ENCODE data around the gene UNKL.
A peak's percentile ranks its signal among the peaks of the same experiment; 100 is the strongest.

UNKL gene

DNA sequence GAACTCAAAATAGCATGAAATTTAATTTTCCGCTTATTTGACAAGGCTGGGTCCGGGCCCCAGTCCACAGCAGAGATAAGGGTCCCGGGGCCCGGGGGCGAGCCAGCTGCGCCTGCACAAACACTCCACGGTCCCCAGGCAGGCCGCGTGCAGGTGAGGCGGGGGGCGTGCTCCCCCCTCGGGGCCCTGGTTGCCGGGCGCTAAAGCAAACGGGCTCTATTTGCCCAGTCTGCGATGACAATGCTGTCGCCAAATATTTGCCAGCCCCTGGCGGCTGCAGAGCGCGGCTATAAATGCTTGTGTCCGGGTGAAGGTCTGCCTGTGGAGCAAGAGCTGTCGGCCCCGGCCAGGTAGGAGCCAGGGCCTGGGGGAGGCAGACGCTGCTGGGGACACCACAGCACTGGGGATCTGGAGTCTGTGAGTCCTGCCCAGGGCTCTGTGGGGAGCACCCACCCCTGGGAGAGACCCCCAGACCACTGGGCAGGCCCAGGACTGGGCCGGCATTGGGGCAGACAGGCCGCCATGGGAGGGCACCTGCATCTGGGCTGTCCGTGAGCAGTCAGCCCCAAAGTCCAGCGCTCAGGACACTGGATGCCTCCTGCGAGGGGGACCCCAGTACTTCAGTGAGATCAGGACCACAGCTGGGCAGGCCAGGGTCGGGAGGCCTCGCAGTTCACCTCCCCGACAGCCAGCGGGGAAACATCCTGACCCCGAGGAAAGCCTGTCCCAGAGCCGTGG lies 16.4 kb upstream of the UNKL start, which contains the start of gene PERCC1:
Gene PERCC1 (plus strand): TSS at position 320 of the 738 bp plus-strand sequence. CDS start 1,516 bp downstream, outside the sequence.
- no peak for DNase-seq

DNA sequence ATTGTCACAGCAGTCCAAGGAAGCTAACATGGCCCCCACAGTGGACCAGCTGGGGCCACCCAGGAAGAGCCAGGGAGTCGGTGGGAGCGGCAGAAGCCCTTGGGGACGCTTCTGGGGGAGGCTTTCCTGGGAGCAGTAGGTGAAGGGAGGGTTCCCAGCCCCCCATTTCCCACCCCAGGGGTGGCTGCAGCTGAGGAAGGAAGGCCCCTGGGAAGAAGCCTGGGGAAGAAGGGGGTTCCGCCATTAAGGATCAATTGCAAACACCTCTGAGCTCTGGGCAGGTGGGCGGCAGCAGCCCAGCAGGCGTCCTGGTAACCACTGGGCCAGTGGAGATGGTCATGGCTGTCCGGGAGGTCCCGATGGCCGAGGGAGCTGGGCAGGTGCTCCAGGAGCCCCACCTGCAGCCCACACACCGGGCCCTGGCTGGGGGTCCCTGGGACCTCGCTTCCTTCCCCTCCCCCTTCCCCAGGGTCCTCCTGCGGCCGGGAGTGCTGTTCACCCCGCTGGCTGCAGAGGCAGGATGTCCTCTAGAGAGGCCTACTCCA lies 15.8 kb upstream of the UNKL start:
- no peak for DNase-seq

DNA sequence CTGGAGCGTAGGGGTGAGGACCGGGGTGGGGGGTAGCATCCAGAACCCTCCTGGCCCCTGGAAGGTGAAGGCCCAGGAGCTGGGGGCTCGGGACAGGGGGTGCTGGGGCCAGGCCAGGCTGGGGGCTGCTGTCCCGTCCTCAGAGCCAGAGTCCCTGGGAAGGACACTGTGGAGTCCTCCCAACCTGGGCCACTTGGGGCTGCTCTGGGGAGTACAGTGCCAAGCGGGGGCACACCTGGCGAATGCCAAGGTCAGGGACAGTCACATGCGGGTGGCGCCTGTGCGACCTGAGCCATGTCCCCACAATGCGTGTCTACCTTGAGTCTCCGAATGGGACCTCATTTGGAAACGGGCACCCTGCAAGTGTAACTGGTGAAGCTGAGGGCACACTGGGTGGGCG lies 15.1 kb upstream of the UNKL start:
- no peak for DNase-seq

GRCh38 chr16:1429012-1429411 lies 14.5 kb upstream of the UNKL start:
- DNase-seq, result no peak

DNA sequence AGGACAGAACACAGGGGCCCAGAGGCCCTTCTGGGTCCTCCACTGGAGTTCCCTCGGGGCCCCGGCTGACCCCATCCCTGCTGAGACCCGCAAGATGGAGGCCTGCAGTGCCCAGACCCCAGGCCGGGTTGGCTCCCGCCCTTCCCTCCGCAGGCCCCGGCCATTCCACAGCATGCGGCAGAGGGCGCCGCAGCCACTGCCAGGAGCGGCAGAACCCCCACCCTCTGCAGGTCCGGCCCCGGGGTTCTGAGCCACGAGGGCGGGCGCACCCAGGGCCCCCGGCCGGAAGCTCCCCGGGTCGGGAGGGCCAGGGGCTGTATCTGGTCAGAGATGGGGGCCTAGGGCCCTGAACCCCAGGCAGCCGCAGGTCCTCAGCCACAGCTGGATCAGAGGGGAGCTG lies 14.0 kb upstream of the UNKL start:
- DNase-seq, result peak; percentile 53

- DNase-seq, result no peak
Measured at GRCh38 chr16:1427473-1428461, 13.3 kb upstream of the UNKL start.

DNA sequence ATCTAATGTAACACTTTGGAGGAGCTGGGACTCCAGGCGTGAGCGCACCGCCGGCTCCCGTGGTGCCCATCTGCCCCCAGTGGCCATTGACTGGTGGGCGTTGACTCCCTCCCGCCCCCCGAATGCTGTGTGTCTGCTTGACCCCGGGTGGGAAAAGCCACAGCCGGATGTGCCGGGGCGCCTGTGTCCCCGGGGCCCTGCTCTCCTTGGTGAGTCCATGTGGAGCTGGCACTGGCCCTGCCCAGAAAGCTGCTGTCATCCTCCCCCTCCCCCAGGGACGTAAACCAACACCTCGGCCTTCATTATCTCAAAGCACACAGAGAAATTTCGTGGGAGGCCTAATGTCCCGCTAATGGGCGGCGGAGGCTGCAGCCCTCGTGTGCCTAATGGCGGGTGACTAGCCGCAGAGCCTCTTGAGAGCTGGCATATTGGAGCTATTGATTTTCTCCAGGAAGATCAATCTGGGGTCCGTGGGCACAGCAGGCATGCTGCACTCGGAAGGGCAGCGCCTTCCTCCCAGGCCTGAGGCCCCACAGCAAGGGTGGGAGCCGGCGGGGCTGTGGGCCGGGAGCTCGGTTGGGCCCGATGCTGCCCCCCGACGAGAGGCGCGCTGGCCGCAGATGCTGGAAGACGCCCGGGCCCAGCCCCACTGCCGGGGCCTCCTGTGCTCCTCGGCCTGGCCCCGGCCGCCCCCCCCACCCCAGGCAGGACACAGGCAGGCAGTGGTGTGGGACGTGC lies 12.4 kb upstream of the UNKL start:
- no peak for DNase-seq

DNA sequence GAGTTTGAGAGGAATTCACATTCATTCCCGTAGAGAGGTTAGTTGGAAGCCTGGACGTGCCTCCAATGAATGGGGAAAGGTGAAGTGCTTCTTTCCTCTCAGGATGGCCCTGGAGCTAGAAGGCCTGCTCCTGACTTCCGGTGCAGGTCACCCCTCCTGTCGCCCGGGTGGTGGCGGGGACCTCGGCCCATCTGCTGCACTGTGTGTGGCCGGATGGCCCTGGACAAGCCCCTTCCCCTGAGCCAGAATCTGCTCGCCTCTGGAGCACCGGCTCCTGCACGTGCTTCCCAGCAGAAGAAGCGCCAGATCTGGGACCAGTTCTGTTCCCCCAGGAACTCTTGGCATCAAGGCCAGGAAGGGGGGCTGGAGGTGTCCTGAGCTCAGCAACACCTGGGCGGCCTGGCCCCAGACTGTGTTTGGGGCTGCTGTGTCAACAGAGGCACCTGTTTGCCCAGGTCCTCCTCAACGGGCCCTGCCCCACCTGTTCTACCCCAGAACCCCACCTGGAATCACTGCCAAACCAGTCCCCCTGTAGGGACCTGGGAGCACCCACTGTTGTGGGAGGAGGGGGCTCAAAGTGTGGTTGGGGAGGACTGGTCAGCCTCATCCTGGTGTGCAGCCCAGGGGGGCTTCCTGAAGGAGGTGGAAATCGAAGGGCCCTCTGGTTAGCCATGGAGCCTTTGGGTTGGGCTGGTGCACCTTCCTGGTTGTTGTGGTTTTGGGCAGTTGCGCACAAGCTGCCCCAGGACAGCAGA lies 11.3 kb upstream of the UNKL start:
- DNase-seq, result no peak

GRCh38 chr16:1424028-1424427 lies 9.5 kb upstream of the UNKL start:
- DNase-seq, result no peak

- DNase-seq, result no peak
Measured at GRCh38 chr16:1422076-1422475, 7.6 kb upstream of the UNKL start.

GRCh38 chr16:1420111-1420539 lies 5.6 kb upstream of the UNKL start:
- no peak for DNase-seq

GRCh38 chr16:1416521-1416941 lies 2.0 kb upstream of the UNKL start:
- no peak for DNase-seq

DNA sequence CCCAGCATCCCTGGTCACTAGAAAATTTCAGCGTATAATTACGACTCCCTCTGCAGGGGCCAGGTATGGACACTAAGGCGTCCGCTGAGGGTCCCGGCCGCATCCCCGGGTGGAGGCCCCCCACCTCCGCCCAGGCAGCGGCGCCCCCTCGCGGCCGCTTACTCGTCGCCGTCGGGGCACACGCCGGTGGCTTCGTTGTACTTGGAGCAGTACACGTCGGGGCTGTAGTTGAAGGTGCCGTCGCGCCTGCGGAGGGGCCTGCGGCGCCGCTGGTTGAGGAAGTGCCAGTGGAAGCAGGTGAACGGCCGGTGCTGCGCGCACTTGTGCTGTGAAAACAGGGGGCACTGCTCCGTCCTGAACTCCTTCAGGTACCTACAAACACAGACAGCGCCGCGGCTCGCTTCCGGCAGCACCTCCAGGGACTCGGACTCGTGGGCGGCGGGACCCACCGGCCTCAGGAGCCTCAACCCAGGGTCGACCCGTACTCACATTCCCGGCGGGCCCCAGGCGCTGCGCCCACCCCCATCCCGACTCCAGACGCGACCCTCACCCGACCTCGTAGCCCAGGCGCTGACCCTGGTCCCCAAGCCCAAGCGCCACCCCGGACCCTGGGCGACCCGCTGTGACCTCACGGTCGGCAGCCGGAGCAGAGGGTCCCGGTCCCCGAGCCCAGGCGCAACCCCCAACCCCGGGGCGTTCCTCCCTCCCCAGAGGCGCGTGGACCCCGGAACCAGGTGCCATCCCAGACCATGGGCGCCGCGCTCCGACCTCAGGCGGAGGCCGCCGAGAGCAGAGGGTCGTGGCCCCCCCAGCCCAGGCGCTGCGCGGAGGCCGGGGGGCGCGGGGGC lies 596 bp downstream of the UNKL start:
- peak; percentile 64 for DNase-seq

DNA sequence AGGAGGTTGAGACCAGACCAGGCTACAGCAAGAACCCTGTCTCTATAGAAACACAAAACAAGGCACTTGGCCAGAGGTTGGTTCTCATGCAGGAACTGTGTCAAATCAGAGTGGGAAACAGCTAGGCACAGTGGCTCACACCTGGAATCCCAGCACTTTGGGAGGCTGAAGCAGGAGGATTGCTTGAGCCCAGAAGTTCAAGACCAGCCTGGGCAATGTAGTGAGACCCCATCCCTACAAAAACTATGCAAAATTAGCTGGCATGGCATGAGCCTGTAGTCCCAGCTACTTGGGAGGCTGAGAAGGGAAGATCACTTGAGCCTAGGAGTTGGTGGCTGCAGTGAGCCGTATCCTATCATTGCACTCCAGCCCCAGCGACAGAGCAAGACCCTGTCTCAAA lies 1.7 kb downstream of the UNKL start:
- DNase-seq, result no peak

GRCh38 chr16:1408171-1408837 lies 6.2 kb downstream of the UNKL start:
- DNase-seq, result peak; percentile 95

DNA sequence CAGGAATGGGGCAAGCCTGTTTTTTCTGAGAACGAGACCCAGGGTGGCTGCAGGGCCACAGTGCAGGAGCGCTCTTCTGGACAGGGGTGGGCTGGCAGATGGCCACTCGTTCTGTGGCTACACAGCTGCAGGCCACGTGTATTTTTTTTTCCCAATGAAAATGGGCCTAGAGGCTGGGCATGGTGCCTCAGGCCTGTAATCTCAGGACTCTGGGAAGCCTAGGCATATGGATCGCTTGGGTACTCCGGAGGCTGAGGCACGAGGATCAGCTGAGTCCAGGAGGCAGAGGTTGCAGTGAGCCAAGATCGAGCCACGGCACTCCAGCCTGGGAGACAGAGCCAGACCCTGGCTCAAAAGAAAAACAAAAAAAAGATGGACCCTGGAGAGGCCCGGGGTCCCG lies 6.8 kb downstream of the UNKL start:
- no peak for DNase-seq

DNA sequence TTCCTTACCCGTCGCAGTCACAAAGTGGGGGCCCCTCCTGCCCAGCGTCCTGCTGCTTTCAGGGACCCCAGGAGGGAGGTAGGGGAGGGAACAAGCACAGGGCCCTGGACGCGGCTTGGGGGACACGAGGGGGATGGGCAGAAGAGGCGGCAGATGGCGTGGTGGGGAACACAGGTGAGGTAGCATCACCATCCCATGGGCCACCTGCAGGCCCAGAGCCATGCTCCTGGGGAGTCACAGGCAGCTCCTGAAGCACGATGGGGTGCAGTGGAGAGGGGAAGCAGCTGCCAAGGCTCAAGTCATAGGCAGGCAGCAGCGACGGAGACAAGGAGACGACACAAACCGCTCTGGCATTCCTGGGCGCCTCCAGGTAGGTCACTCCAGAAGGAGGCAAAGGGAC lies 10.8 kb downstream of the UNKL start:
- DNase-seq, result no peak

GRCh38 chr16:1403036-1403435 lies 11.5 kb downstream of the UNKL start:
- no peak for DNase-seq

- DNase-seq, result no peak
Measured at GRCh38 chr16:1401758-1402154, 12.7 kb downstream of the UNKL start.

DNA sequence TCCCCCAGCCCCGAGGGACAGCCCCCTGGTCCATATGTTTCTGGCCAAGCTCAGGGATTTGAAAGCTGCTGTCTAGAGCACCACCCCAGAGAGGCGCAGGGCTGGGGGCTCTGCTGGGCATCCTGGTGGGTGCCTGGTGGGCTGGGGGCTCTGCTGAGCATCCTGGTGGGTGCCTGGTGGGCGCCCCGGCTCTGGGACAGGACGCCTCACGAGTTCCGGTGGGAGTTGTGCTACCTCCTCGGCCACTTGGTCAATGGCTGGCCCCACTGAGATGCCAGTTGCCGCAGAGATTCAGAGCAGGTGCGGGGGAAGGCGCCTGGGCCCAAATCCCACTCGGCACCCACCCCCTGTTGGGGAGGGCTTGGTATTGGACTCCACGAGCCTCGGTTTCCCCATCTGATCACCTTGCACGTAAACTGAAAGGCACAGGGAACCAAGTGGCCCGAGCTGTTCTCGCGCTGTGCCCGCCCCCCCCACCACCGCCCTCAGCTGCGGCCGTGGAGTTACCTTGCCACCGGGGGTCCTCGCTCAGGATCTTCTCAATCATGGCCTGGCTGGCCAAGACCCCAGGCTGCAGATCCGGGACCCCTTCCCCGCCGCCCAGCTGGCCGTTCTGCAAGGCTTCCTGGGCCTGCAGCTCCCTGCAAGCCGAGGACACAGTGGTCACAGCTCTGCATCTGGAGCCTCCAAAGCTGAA lies 13.3 kb downstream of the UNKL start:
- no peak for DNase-seq
